CD4-positive, alpha-beta T cell treated with Interferon alpha-2 for 1 hour (primary cell): ENCODE results near the gene TCF19.
A peak's percentile ranks its signal among the peaks of the same experiment; 100 is the strongest.
"Not testable (repeated sequence)": the region's sequence is repeated elsewhere in the genome, so short reads cannot be mapped to it uniquely, and the experiment has no call there.

Experiments
- DNase-seq, 2 donors: peaks; one replicate each; pipeline ENCODE4 v3.0.0-alpha.2; 2020 to 2022

TCF19 gene

GRCh38 chr6:31163922-31164321 is 5.5 kb downstream of the TCF19 start:
- DNase-seq = no peak

- DNase-seq = not testable (repeated sequence)
These were observed 6.2 kb downstream of the TCF19 start for GRCh38 chr6:31164475-31165063.

- DNase-seq = not testable (repeated sequence)
These were observed 6.9 kb downstream of the TCF19 start for GRCh38 chr6:31165064-31165832.

- DNase-seq = no peak
These were observed 7.6 kb downstream of the TCF19 start for GRCh38 chr6:31165986-31166385.

GRCh38 chr6:31168606-31169005 is 10.2 kb downstream of the TCF19 start:
- no peak for DNase-seq

GRCh38 chr6:31169123-31169857 is 10.9 kb downstream of the TCF19 start:
- DNase-seq = no peak

- not testable (repeated sequence) for DNase-seq
These were observed 11.6 kb downstream of the TCF19 start for GRCh38 chr6:31169858-31170599.

GRCh38 chr6:31170600-31170881 is 12.2 kb downstream of the TCF19 start, which contains the start of gene POU5F1:
POU5F1 (minus strand) TSS chr6:31170682; CDS start chr6:31170620, 62 bp downstream.
- DNase-seq = no peak

- no peak for DNase-seq
These were observed 12.7 kb downstream of the TCF19 start for GRCh38 chr6:31170987-31171671.

GRCh38 chr6:31171931-31172905 is 13.8 kb downstream of the TCF19 start:
- DNase-seq = no peak

- DNase-seq = no peak
These were observed 14.6 kb downstream of the TCF19 start for GRCh38 chr6:31172973-31173384.

GRCh38 chr6:31173406-31173805 is 15.0 kb downstream of the TCF19 start:
- DNase-seq = no peak

- DNase-seq = no peak
These were observed 16.0 kb downstream of the TCF19 start for GRCh38 chr6:31174378-31174777.

- no peak for DNase-seq
These were observed 17.6 kb downstream of the TCF19 start for GRCh38 chr6:31175971-31176370.

- no peak for DNase-seq
These were observed 20.0 kb downstream of the TCF19 start for GRCh38 chr6:31178143-31179041.

GRCh38 chr6:31179042-31179386 is 20.6 kb downstream of the TCF19 start:
- no peak for DNase-seq

- no peak for DNase-seq
These were observed 21.5 kb downstream of the TCF19 start for GRCh38 chr6:31179896-31180295.

- peak; percentile 65 to 83 for DNase-seq
These were observed 22.1 kb downstream of the TCF19 start for GRCh38 chr6:31180500-31180899.

GRCh38 chr6:31183287-31183686 is 24.9 kb downstream of the TCF19 start:
- not testable (repeated sequence) for DNase-seq

GRCh38 chr6:31183859-31184258 is 25.5 kb downstream of the TCF19 start:
- DNase-seq = not testable (repeated sequence)
